Upper lobe of right lung (tissue), 1 donor: ENCODE measurements around the gene TMEM134. TPM values are rescaled to one million over a fixed set of nuclear protein-coding genes. Genes with fewer than 3 reads are reported as not detected.
"Not testable (repeated sequence)": the region's sequence is repeated elsewhere in the genome, so short reads cannot be mapped to it uniquely, and the experiment has no call there.

ENCODE experiments used
- ATAC-seq: fragments of 200-7000 bp; cut with Tn5 transposase; one replicate; pipeline ENCODE4 v1.9.1; 2020; ENCODE audit warnings: mild to moderate bottlenecking, moderate library complexity
- DNase-seq: peaks from one replicate; pipeline ENCODE4 v3.0.0-alpha.2; 2020
- H3K27ac ChIP-seq: fragments of 200-600 bp; one replicate; pipeline ENCODE4 v1.8.0; 2022
- H3K27me3 ChIP-seq: fragments of 200-600 bp; one replicate; pipeline ENCODE4 v1.8.0; 2022; ENCODE audit warnings: mild to moderate bottlenecking
- H3K36me3 ChIP-seq: fragments of 200-600 bp; one replicate; pipeline ENCODE4 v1.8.0; 2022
- H3K4me1 ChIP-seq: fragments of 200-600 bp; one replicate; pipeline ENCODE4 v1.8.0; 2022
- H3K4me3 ChIP-seq: fragments of 200-600 bp; one replicate; pipeline ENCODE4 v1.8.0; 2022; ENCODE audit warnings: mild to moderate bottlenecking
- H3K9me3 ChIP-seq: fragments of 200-600 bp; one replicate; pipeline ENCODE4 v1.8.0; 2022
- intact Hi-C: fragments of 100-400 bp; cut with DNase I; formaldehyde crosslinking; loops from one replicate; pipeline ENCODE4 v1.11.0; 2022
- total RNA-seq: library from RNA; stranded (reverse); fragmentation: NEBNext Ultra II Directional; extraction: Animal tissue kit (Norgen Biotek cat#: 25700); gene quantifications from one replicate; pipeline ENCODE4 v1.2.1, GENCODE V29; 2021
- TF ChIP-seq, protein P1 (sequence below): fragments of 200-600 bp; IDR thresholded peaks from one replicate; pipeline ENCODE4 v1.8.0; 2022; ENCODE audit warnings: antibody characterized with exemption
- donor health status: DM: no; HTN: yes; CAD: no; lungs with severe emphysema.

Gene TMEM134
- total RNA-seq, 1 donor from 2014 or later: 46.9 TPM

DNA sequence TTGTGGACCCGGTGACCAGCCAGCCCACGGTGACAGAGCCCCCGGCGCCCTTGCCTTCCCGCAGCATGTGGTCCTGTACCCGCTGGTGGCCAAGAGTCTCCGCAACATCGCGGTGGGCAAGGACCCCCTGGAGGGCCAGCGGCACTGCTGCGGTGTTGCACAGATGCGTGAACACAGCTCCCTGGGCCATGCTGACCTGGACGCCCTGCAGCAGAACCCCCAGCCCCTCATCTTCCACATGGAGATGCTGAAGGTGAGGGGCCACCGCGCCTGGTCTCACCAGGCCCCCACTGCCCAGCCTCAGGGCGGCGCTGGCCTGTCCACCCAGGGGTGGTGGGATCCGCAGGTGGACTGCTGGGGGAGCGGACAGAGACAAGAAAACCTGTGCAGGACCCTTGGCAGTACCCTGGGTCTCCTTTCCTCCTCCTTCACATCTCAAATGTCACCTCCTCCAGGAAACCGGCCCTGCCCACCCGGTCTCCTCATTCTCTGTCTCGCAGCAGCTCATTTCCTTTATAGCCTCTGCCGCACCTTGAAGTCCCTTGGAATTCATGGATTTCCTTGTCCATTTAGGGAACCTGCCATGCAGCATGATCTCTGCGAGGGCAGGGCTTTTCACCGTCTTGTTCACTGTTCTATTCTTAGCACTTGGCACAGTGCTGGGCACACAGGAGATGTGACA lies 20.3 kb upstream of the TMEM134 start:
- TF ChIP-seq, protein P1, sequence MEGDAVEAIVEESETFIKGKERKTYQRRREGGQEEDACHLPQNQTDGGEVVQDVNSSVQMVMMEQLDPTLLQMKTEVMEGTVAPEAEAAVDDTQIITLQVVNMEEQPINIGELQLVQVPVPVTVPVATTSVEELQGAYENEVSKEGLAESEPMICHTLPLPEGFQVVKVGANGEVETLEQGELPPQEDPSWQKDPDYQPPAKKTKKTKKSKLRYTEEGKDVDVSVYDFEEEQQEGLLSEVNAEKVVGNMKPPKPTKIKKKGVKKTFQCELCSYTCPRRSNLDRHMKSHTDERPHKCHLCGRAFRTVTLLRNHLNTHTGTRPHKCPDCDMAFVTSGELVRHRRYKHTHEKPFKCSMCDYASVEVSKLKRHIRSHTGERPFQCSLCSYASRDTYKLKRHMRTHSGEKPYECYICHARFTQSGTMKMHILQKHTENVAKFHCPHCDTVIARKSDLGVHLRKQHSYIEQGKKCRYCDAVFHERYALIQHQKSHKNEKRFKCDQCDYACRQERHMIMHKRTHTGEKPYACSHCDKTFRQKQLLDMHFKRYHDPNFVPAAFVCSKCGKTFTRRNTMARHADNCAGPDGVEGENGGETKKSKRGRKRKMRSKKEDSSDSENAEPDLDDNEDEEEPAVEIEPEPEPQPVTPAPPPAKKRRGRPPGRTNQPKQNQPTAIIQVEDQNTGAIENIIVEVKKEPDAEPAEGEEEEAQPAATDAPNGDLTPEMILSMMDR: no peak
- no peak for DNase-seq
- no peak overlapping the region for H3K4me3 ChIP-seq

DNA sequence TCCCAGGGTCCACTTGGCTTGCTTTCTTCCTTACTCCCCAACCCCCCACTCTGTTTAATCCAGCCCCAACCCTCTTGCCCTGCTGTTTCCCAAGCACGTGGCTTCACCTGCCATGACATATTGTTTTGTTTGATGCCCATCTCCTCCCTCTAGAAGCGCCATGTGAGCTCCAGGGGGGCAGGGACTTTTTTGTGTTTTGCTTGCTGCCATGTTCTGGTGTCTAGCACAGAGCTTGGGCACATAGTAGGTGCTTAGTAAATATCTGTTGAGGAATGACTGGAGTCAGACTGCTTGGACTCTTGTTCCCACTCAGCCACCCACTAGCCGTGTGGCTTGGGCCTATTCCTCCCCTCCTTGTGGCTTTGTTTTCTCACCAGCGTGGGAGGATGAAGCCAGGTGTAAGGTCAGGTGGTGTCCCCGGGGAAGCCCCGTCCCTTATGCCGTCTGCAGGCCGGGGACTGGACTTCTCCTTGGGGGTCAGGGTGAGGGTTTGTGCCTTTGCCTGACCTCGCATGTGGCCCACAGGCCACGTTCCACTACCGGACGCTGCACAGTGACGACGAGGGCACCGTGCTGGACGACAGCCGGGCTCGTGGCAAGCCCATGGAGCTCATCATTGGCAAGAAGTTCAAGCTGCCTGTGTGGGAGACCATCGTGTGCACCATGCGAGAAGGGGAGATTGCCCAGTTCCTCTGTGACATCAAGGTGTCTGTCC lies 17.6 kb upstream of the TMEM134 start:
- no peak for DNase-seq
- no peaks in the 10 kb centered on the region for H3K9me3 ChIP-seq
- peaks cover 42% of the 10 kb centered on the region for H3K36me3 ChIP-seq
- H3K4me1 ChIP-seq: peaks cover 36% of the 10 kb centered on the region
- no peaks in the 10 kb centered on the region for H3K27me3 ChIP-seq
- no peak for ATAC-seq
- TF ChIP-seq, protein P1: no peak
- intact Hi-C loops: no loop called here
- no peak overlapping the region for H3K4me3 ChIP-seq
- H3K27ac ChIP-seq: no peak overlapping the region

More for the DNA sequence above, 20.3 kb upstream of the TMEM134 start:
- Histone ChIP-seq H3K27ac (no peak overlapping the region), H3K4me1 (peaks cover 19% of the 10 kb centered on the region), H3K27me3 (no peaks in the 10 kb centered on the region), H3K9me3 (no peaks in the 10 kb centered on the region), H3K36me3 (peaks cover 60% of the 10 kb centered on the region)
- intact Hi-C loops: no loop called here
- ATAC-seq: no peak

DNA sequence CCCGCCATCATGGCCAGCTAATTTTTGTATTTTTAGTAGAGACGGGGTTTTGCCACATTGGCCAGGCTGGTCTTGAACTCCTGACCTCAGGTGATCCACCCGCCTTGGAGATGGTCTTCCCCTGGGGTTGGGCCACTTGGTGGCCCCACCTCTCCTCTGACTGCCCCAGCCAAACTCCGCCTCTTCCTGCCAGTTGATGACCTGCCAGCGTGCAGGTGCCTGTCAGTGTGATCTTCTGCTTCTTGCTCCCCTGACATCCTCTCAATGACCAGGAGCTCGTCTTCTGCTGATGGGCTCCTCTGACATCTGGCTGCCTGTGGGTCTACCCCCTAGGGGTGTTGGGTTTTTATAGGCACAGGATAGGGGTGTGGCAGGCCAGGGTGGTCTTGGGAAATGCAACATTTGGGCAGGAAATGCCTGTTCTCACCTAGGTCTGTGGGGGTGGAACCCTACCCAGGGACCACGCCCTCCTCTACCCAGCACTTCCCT lies 16.9 kb upstream of the TMEM134 start:
- DNase-seq, intact Hi-C loops: not testable (repeated sequence)

DNA sequence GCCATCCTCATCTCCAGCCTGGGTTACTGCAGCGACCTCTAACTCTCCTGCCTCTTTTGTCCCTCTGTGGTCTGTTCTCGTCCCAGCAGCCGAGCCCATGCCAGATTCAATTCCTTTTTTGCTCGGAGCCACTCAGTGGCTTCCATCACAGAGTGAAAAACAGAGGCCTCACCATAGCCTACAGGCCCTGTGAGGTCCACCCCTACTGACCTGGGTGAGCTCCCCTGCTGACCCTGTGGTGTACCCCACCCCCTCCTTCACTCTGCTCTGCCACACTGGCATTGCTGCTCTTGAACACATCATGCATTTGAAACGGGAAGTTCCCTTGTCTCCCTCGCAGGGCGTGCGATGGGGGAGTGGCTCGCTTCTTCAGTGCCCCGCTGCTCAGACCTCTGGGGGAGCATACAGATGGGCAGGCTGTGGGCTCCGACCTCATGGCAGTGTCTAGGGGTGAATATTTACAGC lies 15.8 kb upstream of the TMEM134 start:
- TF ChIP-seq, protein P1: no peak
- H3K9me3 ChIP-seq: no peaks in the 10 kb centered on the region
- H3K4me3 ChIP-seq: no peak overlapping the region
- DNase-seq: no peak
- no peaks in the 10 kb centered on the region for H3K27me3 ChIP-seq
- peaks cover 36% of the 10 kb centered on the region for H3K4me1 ChIP-seq
- no peak overlapping the region for H3K27ac ChIP-seq
- H3K36me3 ChIP-seq: peaks cover 28% of the 10 kb centered on the region
- intact Hi-C loops: no loop called here
- ATAC-seq: no peak

More for the DNA sequence above, 16.9 kb upstream of the TMEM134 start:
- ATAC-seq, H3K4me3 ChIP-seq, H3K27me3 ChIP-seq, H3K27ac ChIP-seq, H3K9me3 ChIP-seq: not testable (repeated sequence)
- Histone ChIP-seq H3K4me1 (peaks cover 36% of the 10 kb centered on the region), H3K36me3 (peaks cover 38% of the 10 kb centered on the region)

DNA sequence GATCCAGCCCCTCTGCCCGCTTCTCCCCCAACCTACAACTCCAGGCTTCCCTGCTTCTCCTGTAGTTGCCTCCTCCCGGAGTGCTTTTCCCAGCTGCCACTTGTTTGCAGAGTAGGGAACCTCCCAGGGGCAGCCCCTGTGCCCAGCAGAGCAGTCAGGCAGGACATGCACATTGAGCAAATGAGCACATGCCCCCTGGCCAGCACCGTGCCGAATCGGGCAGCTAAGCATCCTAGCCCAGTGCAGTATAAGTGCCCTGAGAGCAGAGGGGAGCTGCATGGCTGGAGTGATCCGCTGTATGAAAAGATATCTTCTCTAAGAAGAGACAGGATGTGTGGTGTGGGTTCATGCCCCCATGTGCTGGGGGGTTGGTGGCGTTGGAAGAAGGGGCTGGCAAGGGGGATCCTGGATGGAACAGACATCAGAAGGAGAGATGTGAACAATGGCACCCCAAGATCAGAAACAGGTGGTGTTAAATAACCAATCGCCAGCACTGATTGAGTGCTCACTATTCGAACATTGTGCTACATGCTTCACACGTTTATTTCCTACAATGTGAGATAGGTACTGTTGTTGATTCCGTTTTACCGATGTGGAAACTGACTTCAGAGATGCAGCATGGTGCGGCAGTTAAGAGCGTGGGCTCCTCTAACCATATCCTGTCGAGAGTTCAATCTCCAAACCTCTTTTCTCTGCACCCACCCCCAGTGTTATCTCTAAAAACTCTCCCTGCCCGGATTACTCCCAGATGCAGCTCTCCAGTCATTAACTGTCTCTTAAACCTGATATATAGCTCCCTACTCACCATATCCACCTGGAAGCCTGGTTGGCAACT lies 15.0 kb upstream of the TMEM134 start:
- peak overlapping the region; percentile 88 for H3K27ac ChIP-seq
- H3K4me3 ChIP-seq: peak overlapping the region; percentile 62
- intact Hi-C loops: no loop called here
- no peaks in the 10 kb centered on the region for H3K9me3 ChIP-seq
- no peaks in the 10 kb centered on the region for H3K27me3 ChIP-seq
- TF ChIP-seq, protein P1: no peak
- ATAC-seq (no peak), DNase-seq (no peak)
- peaks cover 36% of the 10 kb centered on the region for H3K4me1 ChIP-seq
- peaks cover 19% of the 10 kb centered on the region for H3K36me3 ChIP-seq
